ENCODE data around the gene AGAP1. TPM values are rescaled to one million over a fixed set of nuclear protein-coding genes. Genes with fewer than 3 reads are reported as not detected.

The AGAP1 gene
- total RNA-seq, 1 experiment from 2014 or later = 25.8 TPM

DNA sequence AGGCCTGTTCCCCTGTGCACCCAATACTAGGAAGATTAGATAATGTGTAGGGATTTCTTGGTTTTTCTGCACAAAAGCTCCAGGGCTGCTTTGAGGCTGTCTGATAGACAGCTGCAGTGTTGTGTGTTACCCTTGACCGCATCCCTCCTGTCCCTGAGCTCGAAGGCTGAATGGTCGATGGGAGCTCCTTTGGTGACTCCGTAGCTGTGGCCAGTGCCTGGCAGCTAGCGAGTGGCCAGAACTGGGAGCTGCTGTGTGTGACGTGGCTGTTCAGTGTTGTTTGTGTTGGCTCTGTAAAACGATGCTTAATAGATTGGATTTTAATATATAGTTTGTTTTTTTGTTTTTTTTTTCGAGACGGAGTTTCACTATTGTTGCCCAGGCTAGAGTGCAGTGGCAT is 170.0 kb downstream of the AGAP1 start:
- Histone ChIP-seq H2AK5ac (ENCODE audit: insufficient read length, low read length) (no peak overlapping the region), H3K23me2 (ENCODE audit: insufficient read length, low read depth, low read length, poor library complexity, severe bottlenecking) (peaks cover 3% of the 10 kb centered on the region), H4K20me1 (ENCODE audit: control insufficient read depth, insufficient read depth, insufficient read length) (no peaks in the 10 kb centered on the region), H3K18ac (ENCODE audit: insufficient read length, low read depth, low read length) (no peak overlapping the region), H2BK12ac (ENCODE audit: insufficient read length, low read depth, low read length) (no peak overlapping the region), H2AFZ (ENCODE audit: low read length) (no peak overlapping the region), H4K91ac (ENCODE audit: insufficient read length, low read depth, low read length) (no peak overlapping the region), H3K9me3 (ENCODE audit: control insufficient read depth, low read depth, low read length) (no peaks in the 10 kb centered on the region), H3T11ph (ENCODE audit: low read length) (no peak overlapping the region), H4K8ac (replicated peaks; ENCODE audit: insufficient read length, low read depth, low read length) (no peak overlapping the region), H2BK15ac (ENCODE audit: low read depth, low read length) (no peak overlapping the region), H3K27ac (ENCODE audit: insufficient read length, low read depth, low read length) (no peak overlapping the region), H2BK5ac (ENCODE audit: insufficient read length, low read length) (no peak overlapping the region), H3K4me2 (ENCODE audit: insufficient read depth, insufficient read length, low read length) (no peak overlapping the region), H3K79me2 (ENCODE audit: insufficient read depth, low read length) (no peaks in the 10 kb centered on the region; the same call in 1 of the 2 replicates), H3K27me3 (ENCODE audit: insufficient read depth, low read length) (no peaks in the 10 kb centered on the region), H3K56ac (ENCODE audit: insufficient read length, low read depth, low read length) (no peak overlapping the region), H3K4ac (ENCODE audit: low read depth, low read length) (no peak overlapping the region), H3K23ac (ENCODE audit: insufficient read length, low read depth, low read length) (no peak overlapping the region), H2BK120ac (ENCODE audit: low read depth, low read length, poor library complexity, severe bottlenecking) (no peak overlapping the region), H3K9ac (ENCODE audit: extremely low read depth, insufficient read length, low read length) (no peak overlapping the region), H2BK20ac (ENCODE audit: low read depth, low read length, poor library complexity, severe bottlenecking) (no peak overlapping the region), H3K14ac (ENCODE audit: insufficient read depth, low read length) (no peak overlapping the region; the same call in 1 of the 2 replicates), H4K5ac (ENCODE audit: insufficient read length, low read depth, low read length) (no peak overlapping the region), H3K4me1 (ENCODE audit: insufficient read depth, low read length) (peaks cover 31% of the 10 kb centered on the region; the same call in 1 of the 2 replicates), H3K79me1 (ENCODE audit: insufficient read depth, low read depth, low read length, poor library complexity, severe bottlenecking) (no peaks in the 10 kb centered on the region)
- WGBS (ENCODE audit: extremely low coverage, insufficient read length, low lambda C conversion rate) = no CpG with 5 or more reads among the region's 9 CpGs
- Mint-ChIP-seq H3K4me1 (peaks cover 72 to 84% of the 10 kb centered on the region in 2 experiments), H3K27me3 (ENCODE audit: low read depth) (peaks cover 21% of the 10 kb centered on the region), H3K36me3 (ENCODE audit: insufficient read depth in 1 of 3, low read depth in 3 of 3) (no peaks in the 10 kb centered on the region; a peak in 1 of 7 replicates), H3K9me3 (no peaks in the 10 kb centered on the region), H3K27ac (no peak overlapping the region), H3K4me3 (no peak overlapping the region)
- no peak for DNase-seq
- TF ChIP-seq, protein P1, sequence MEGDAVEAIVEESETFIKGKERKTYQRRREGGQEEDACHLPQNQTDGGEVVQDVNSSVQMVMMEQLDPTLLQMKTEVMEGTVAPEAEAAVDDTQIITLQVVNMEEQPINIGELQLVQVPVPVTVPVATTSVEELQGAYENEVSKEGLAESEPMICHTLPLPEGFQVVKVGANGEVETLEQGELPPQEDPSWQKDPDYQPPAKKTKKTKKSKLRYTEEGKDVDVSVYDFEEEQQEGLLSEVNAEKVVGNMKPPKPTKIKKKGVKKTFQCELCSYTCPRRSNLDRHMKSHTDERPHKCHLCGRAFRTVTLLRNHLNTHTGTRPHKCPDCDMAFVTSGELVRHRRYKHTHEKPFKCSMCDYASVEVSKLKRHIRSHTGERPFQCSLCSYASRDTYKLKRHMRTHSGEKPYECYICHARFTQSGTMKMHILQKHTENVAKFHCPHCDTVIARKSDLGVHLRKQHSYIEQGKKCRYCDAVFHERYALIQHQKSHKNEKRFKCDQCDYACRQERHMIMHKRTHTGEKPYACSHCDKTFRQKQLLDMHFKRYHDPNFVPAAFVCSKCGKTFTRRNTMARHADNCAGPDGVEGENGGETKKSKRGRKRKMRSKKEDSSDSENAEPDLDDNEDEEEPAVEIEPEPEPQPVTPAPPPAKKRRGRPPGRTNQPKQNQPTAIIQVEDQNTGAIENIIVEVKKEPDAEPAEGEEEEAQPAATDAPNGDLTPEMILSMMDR (conservative IDR thresholded peaks at IDR 0.05) = no peak

Measured in H9 (cell line).